Upper lobe of left lung (tissue), 6 donors: ENCODE measurements around the gene GPR137. TPM values are rescaled to one million over a fixed set of nuclear protein-coding genes. Genes with fewer than 3 reads are reported as not detected.
A peak's percentile ranks its signal among the peaks of the same experiment; 100 is the strongest.

Experiments used
- ATAC-seq, 2 donors: fragments of 200-7000 bp; cut with Tn5 transposase; one replicate each; pipeline ENCODE4 v1.9.1; 2022; ENCODE audit warnings: mild to moderate bottlenecking in 2 of 2, moderate library complexity in 2 of 2; ENCODE audit not compliant: low FRiP score in 2 of 2
- DNase-seq, 2 donors: peaks; one replicate each; pipeline ENCODE4 v3.0.0-alpha.2; 2019 to 2020
- H3K27ac ChIP-seq, 4 donors: fragments of 200-600 bp; sonication (generic); one replicate each; pipeline ENCODE4 v1.5.1; 2016 to 2019
- H3K27me3 ChIP-seq, 4 donors: fragments of 200-600 bp; sonication (generic); one replicate each; pipeline ENCODE4 v1.5.1; 2017 to 2019
- H3K36me3 ChIP-seq, 4 donors: fragments of 200-600 bp; sonication (generic); one replicate each; pipeline ENCODE4 v1.5.1; 2016 to 2019
- H3K4me1 ChIP-seq, 4 donors: fragments of 200-600 bp; sonication (generic); one replicate each; pipeline ENCODE4 v1.5.1; 2018 to 2019
- H3K4me3 ChIP-seq, 4 donors: fragments of 200-600 bp; sonication (generic); one replicate each; pipeline ENCODE4 v1.5.1; 2017 to 2019; ENCODE audit warnings: mild to moderate bottlenecking in 2 of 4, moderate library complexity in 1 of 4
- H3K9me3 ChIP-seq, 4 donors: fragments of 200-600 bp; sonication (generic); one replicate each; pipeline ENCODE4 v1.5.1; 2018 to 2019
- EP300 ChIP-seq, 4 donors: sonication (generic); formaldehyde crosslinking; IDR thresholded peaks; one replicate each; pipeline ENCODE4 v1.5.1; 2017; ENCODE audit warnings: antibody characterized with exemption in 4 of 4, control low read depth in 2 of 4
- POLR2A ChIP-seq, 4 donors: fragments of 450-650 bp; IDR thresholded peaks; one replicate each; pipeline ENCODE4 v1.5.1; 2016 to 2017; ENCODE audit warnings: antibody characterized with exemption in 4 of 4, mild to moderate bottlenecking in 2 of 4
- POLR2AphosphoS5 ChIP-seq, 2 donors: sonication (generic); formaldehyde crosslinking; IDR thresholded peaks; one replicate each; pipeline ENCODE4 v1.5.1; 2017; ENCODE audit warnings: antibody characterized with exemption in 2 of 2
- WGBS, 2 donors: methylation state at CpG; one replicate each; pipeline ENCODE4 v1.1.5; 2017 to 2018; 5-methylcytosine and 5-hydroxymethylcytosine counted together
- total RNA-seq, 6 donors: library from RNA; depleted of rRNA in 4 of 6; stranded (reverse); fragments of >200 nt in 4 of 6; gene quantifications; one replicate each; pipeline versions ENCODE4 v1.1.0 to v1.2.1, GENCODE V29; 2016 to 2021
- TF ChIP-seq, protein P1 (sequence below), 6 experiments: fragments of 450-650 bp in 4 of 6; fragments of 200-600 bp in 2 of 6; sonication (generic) in 2 of 6; IDR thresholded peaks; one replicate each; pipeline ENCODE4 v1.5.1; 2016 to 2019; ENCODE audit warnings: antibody characterized with exemption in 6 of 6
- donor health status: DM: no; HTN: no; CAD: no; lungs with moderate emphysema.
- donor health status: DM: no; HTN: yes; CAD: no; lungs with severe emphysema.

The GPR137 gene
- total RNA-seq, 6 donors from 2014 or later = 7.3 to 48.1 (median 27.0) TPM

DNA sequence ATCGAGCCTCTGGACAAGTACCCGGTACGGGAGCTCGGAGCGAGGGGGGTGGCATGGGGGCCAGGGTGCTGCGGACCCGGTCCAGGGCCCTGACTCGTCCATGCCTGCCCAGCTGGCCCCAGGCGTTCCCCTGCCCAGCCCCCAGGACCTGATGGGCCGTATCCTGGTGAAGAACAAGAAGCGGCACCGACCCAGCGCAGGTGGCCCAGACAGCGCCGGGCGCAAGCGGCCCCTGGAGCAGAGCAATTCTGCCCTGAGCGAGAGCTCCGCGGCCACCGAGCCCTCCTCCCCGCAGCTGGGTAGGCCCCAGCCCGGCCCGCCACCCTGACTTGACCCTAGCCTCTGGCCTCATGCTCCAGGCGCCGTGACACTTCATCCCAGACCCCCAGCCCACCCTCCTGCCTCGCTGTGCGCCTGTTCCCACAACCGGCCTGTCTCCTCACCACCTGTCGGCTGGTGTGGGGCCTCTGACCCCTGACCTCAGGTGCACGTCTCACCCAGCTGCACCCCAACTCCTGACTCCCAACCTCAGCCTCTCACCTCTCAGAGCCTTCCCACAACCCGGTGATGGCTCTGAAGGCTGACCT is 26.6 kb upstream of the GPR137 start:
- no peak for TF ChIP-seq POLR2AphosphoS5 (IDR thresholded peaks at IDR 0.05)
- WGBS, 2 donors = 96 to 97% methylated on average over 25 to 31 of the region's 32 CpGs
- no peaks in the 10 kb centered on the region for H3K9me3 ChIP-seq
- no peak overlapping the region for H3K4me3 ChIP-seq
- DNase-seq (peak in 1 of 2 donors; percentile 83), ATAC-seq (no peak)
- no peak overlapping the region for H3K27ac ChIP-seq
- peaks cover 19 to 96% (median 87%) of the 10 kb centered on the region in 4 donors for H3K36me3 ChIP-seq
- no peaks in the 10 kb centered on the region for H3K27me3 ChIP-seq
- peaks cover 0 to 4% (median under 1%) of the 10 kb centered on the region in 4 donors for H3K4me1 ChIP-seq

DNA sequence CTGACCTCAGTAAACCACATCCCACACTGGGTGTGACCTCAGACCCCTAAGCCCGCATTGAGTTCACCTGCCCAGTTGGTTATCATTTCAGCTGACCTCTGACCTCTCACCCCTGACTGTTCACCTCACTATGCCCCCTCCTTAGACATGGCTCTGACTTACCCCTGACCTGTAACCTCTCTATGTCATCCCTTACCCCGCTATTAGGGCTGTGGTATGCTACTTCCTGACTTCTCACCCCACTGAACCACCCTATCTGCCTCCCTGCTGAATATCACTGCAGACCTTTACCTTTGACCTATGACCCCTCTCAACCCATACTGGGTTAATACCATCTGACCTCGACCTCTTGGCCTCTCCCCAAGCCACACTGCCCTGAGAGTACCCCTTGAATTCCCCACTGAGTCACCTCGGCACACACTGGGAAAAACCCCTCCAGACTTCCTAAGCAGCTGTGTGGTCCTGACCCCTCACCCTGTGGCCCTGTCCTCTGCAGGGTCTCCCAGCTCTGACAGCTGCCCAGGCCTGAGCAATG is 26.0 kb upstream of the GPR137 start:
- H3K9me3 ChIP-seq = no peaks in the 10 kb centered on the region
- no peaks in the 10 kb centered on the region for H3K4me1 ChIP-seq
- no peak overlapping the region for H3K27ac ChIP-seq
- ATAC-seq (no peak), DNase-seq (no peak)
- H3K27me3 ChIP-seq = no peaks in the 10 kb centered on the region
- H3K4me3 ChIP-seq = no peak overlapping the region
- peaks cover 19 to 96% (median 85%) of the 10 kb centered on the region in 4 donors for H3K36me3 ChIP-seq
- WGBS, 2 donors = 88 to 91% methylated on average over 4 of the region's 4 CpGs
- no peak for TF ChIP-seq EP300 (IDR thresholded peaks at IDR 0.05)
- no peak for TF ChIP-seq POLR2A (IDR thresholded peaks at IDR 0.05)
- TF ChIP-seq POLR2AphosphoS5 (IDR thresholded peaks at IDR 0.05) = no peak
- TF ChIP-seq, protein P1, sequence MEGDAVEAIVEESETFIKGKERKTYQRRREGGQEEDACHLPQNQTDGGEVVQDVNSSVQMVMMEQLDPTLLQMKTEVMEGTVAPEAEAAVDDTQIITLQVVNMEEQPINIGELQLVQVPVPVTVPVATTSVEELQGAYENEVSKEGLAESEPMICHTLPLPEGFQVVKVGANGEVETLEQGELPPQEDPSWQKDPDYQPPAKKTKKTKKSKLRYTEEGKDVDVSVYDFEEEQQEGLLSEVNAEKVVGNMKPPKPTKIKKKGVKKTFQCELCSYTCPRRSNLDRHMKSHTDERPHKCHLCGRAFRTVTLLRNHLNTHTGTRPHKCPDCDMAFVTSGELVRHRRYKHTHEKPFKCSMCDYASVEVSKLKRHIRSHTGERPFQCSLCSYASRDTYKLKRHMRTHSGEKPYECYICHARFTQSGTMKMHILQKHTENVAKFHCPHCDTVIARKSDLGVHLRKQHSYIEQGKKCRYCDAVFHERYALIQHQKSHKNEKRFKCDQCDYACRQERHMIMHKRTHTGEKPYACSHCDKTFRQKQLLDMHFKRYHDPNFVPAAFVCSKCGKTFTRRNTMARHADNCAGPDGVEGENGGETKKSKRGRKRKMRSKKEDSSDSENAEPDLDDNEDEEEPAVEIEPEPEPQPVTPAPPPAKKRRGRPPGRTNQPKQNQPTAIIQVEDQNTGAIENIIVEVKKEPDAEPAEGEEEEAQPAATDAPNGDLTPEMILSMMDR (IDR thresholded peaks at IDR 0.05) = no peak

DNA sequence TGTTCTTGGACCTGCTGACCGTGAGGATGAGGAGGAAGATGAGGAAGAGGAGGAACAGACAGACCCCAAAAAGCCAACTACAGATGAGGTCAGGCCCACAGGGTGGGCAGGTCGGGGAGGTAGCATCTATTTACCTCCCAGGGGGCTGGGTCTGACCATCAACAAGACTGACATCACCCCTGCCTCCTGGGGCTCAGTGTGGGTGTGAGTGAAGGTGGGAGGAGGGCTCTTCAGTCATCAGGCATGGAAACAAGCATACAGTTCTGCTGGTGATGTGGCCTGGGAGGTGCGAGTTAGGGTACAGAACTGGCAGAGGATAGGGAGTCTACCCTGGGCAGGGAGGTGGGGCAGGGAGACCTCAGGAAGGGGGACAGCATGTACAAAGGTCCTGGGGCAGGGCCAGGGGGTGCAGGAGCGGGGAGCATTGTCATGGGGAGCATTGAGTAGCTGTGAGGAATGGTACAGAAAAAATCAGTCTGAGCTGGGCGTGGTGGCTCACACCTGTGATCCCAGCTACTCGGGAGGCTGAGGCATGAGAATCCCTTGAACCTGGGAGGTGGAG is 25.4 kb upstream of the GPR137 start:
- Histone ChIP-seq H3K4me3 (no peak overlapping the region), H3K4me1 (no peaks in the 10 kb centered on the region), H3K27ac (no peak overlapping the region), H3K9me3 (no peaks in the 10 kb centered on the region), H3K27me3 (no peaks in the 10 kb centered on the region), H3K36me3 (peaks cover 19 to 96% (median 83%) of the 10 kb centered on the region in 4 donors)
- TF ChIP-seq POLR2AphosphoS5 (IDR thresholded peaks at IDR 0.05) = no peak
- TF ChIP-seq, protein P1 (IDR thresholded peaks at IDR 0.05) = no peak
- no peak for TF ChIP-seq EP300 (IDR thresholded peaks at IDR 0.05)
- no peak for TF ChIP-seq POLR2A (IDR thresholded peaks at IDR 0.05)
- no peak for DNase-seq
- ATAC-seq = no peak
- 88 to 95% methylated on average over 6 of the region's 6 CpGs for WGBS, 2 donors

DNA sequence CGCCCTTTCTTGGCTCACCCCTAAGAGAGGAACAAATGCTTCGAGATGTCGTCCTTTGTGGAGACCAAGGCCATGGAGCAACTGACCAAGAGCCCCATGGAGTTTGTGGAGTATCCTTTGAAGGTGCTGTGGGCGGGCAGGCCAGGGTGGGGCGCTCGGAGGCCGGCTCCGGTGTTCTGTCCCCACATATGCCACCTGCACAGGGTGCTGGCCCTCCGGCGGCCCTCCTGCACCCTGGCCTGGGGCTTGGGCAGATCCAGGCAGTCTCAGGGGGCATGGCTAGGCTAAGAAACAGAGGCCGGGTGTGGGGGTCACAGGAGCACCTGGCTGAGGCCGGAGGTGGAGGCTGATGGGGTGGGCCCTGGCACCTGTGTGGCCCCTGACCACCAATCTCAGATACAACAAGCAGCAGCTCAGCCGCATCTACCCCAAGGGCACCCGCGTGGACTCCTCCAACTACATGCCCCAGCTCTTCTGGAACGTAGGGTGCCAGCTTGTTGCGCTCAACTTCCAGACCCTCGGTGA is 24.0 kb upstream of the GPR137 start:
- Histone ChIP-seq H3K4me1 (no peaks in the 10 kb centered on the region), H3K27ac (no peak overlapping the region), H3K9me3 (no peaks in the 10 kb centered on the region), H3K27me3 (no peaks in the 10 kb centered on the region), H3K36me3 (peaks cover 15 to 97% (median 84%) of the 10 kb centered on the region in 4 donors), H3K4me3 (no peak overlapping the region)
- DNase-seq = peak in 1 of 2 donors; percentile 79
- no peak for TF ChIP-seq EP300 (IDR thresholded peaks at IDR 0.05)
- TF ChIP-seq POLR2A (IDR thresholded peaks at IDR 0.05) = no peak
- TF ChIP-seq POLR2AphosphoS5 (IDR thresholded peaks at IDR 0.05) = no peak
- TF ChIP-seq, protein P1 (IDR thresholded peaks at IDR 0.05) = no peak
- ATAC-seq = no peak
- 95 to 96% methylated on average over 8 to 13 of the region's 18 CpGs for WGBS, 2 donors

DNA sequence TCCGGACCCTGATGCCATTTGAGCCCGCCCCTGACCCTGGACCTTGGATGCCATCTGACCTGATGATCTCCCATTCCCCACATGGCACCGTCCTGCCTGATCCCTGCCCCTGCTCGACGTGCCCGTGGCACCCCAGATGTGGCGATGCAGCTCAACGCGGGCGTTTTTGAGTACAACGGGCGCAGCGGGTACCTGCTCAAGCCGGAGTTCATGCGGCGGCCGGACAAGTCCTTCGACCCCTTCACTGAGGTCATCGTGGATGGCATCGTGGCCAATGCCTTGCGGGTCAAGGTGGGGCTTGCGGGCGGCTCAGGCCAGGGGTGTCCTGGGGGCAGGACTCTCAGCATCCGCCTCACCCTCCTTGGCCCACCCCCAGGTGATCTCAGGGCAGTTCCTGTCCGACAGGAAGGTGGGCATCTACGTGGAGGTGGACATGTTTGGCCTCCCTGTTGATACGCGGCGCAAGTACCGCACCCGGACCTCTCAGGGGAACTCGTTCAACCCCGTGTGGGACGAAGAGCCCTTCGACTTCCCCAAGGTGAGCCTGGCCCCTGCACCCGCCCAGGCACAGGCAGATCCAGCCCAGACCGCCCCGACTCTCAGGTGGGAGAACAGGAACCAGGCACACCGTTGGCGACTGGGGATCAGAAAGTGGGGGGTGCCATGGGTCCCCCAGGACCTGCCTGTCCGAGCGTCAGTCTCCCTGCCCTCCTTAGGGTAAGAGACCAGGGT is 23.2 kb upstream of the GPR137 start:
- 92 to 94% methylated on average over 32 to 36 of the region's 42 CpGs for whole genome bisulfite sequencing, 2 donors
- TF ChIP-seq, protein P1 (IDR thresholded peaks at IDR 0.05) = no peak
- no peak for TF ChIP-seq POLR2A (IDR thresholded peaks at IDR 0.05)
- no peak for TF ChIP-seq POLR2AphosphoS5 (IDR thresholded peaks at IDR 0.05)
- no peak for TF ChIP-seq EP300 (IDR thresholded peaks at IDR 0.05)
- H3K27ac ChIP-seq = no peak overlapping the region
- no peak overlapping the region for H3K4me3 ChIP-seq
- H3K4me1 ChIP-seq = peaks cover 3 to 5% (median 5%) of the 10 kb centered on the region in 4 donors
- peak in 1 of 2 donors; percentile 78 for DNase-seq
- H3K27me3 ChIP-seq = no peaks in the 10 kb centered on the region
- ATAC-seq = no peak
- no peaks in the 10 kb centered on the region for H3K9me3 ChIP-seq
- H3K36me3 ChIP-seq = peaks cover 14 to 94% (median 82%) of the 10 kb centered on the region in 4 donors
